SU-DHL-6 (cell line): ENCODE measurements around the gene MYH13.

Experiments
- H2AFZ ChIP-seq: fragments of 200-600 bp; sonication (generic); 2 replicates; pipeline ENCODE4 v1.6.1; 2014; ENCODE audit warnings: low read depth, mild to moderate bottlenecking, moderate library complexity, mixed read lengths, antibody characterized with exemption, low read length; ENCODE audit not compliant: severe bottlenecking
- H3F3A ChIP-seq: fragments of 200-600 bp; shearing (Covaris generic); 2 replicates; pipeline ENCODE4 v1.6.0; 2016; ENCODE audit warnings: antibody characterized with exemption, mild to moderate bottlenecking; ENCODE audit not compliant: insufficient read depth
- H3K27ac ChIP-seq: fragments of 200-600 bp; sonication (generic); 2 replicates; pipeline ENCODE4 v1.5.1; 2016; ENCODE audit warnings: low read depth, mild to moderate bottlenecking, low read length, moderate library complexity, mixed read lengths
- H3K27me3 ChIP-seq: fragments of 200-600 bp; sonication (generic), shearing (Covaris generic); 2 replicates; pipeline ENCODE4 v1.6.0; 2014; ENCODE audit warnings: mild to moderate bottlenecking, low read length
- H3K36me3 ChIP-seq: fragments of 200-600 bp; sonication (generic); 2 replicates; pipeline ENCODE4 v1.6.1; 2014; ENCODE audit warnings: mild to moderate bottlenecking, low read length, mixed read lengths
- H3K4me2 ChIP-seq: fragments of 300-600, 200-600 bp; shearing (Covaris generic), sonication (generic); 2 replicates; pipeline ENCODE4 v1.6.0; 2014; ENCODE audit warnings: low read length, low read depth, mild to moderate bottlenecking; ENCODE audit not compliant: poor library complexity, severe bottlenecking
- H3K4me3 ChIP-seq: fragments of 200-600 bp; sonication (generic); 2 replicates; pipeline ENCODE4 v1.5.1; 2014; ENCODE audit warnings: antibody characterized with exemption, low read length, mild to moderate bottlenecking, mixed read lengths; ENCODE audit not compliant: insufficient read depth, poor library complexity, severe bottlenecking
- H3K79me2 ChIP-seq: fragments of 200-600 bp; sonication (generic); 2 replicates; pipeline ENCODE4 v1.6.1; 2014; ENCODE audit warnings: mild to moderate bottlenecking, low read length, moderate library complexity; ENCODE audit not compliant: insufficient read depth
- H3K9ac ChIP-seq: fragments of 200-600 bp; sonication (generic); 2 replicates; pipeline ENCODE4 v1.7.0; 2014; ENCODE audit warnings: mild to moderate bottlenecking, low read length
- H3K9me2 ChIP-seq: fragments of 200-600 bp; sonication (generic); replicated peaks from 2 replicates; pipeline ENCODE4 v1.6.1; 2014; ENCODE audit warnings: low read length; ENCODE audit not compliant: insufficient read depth
- H3K9me3 ChIP-seq: fragments of 200-600 bp; sonication (generic); 2 replicates; pipeline ENCODE4 v1.6.1; 2014; ENCODE audit warnings: low read length, mixed read lengths; ENCODE audit not compliant: insufficient read depth
- H4K20me1 ChIP-seq: fragments of 200-600 bp; sonication (generic); 2 replicates; pipeline ENCODE4 v1.6.1; 2014; ENCODE audit warnings: low read depth, mild to moderate bottlenecking, antibody characterized with exemption, low read length, moderate library complexity, mixed read lengths
- CTCF ChIP-seq: fragments of 200-600 bp; sonication (generic); IDR thresholded peaks from one replicate; pipeline ENCODE4 v1.5.1; 2017; ENCODE audit warnings: antibody characterized with exemption, mild to moderate bottlenecking, low read length, moderate library complexity; ENCODE audit not compliant: insufficient read depth, poor library complexity, severe bottlenecking
- EZH2phosphoT487 ChIP-seq: fragments of 200-600 bp; sonication (generic), shearing (Covaris generic); conservative IDR thresholded peaks from 2 replicates; pipeline ENCODE4 v1.6.1; 2018; ENCODE audit warnings: mild to moderate bottlenecking, antibody characterized with exemption, low read length, moderate library complexity, mixed read lengths

The MYH13 gene

DNA sequence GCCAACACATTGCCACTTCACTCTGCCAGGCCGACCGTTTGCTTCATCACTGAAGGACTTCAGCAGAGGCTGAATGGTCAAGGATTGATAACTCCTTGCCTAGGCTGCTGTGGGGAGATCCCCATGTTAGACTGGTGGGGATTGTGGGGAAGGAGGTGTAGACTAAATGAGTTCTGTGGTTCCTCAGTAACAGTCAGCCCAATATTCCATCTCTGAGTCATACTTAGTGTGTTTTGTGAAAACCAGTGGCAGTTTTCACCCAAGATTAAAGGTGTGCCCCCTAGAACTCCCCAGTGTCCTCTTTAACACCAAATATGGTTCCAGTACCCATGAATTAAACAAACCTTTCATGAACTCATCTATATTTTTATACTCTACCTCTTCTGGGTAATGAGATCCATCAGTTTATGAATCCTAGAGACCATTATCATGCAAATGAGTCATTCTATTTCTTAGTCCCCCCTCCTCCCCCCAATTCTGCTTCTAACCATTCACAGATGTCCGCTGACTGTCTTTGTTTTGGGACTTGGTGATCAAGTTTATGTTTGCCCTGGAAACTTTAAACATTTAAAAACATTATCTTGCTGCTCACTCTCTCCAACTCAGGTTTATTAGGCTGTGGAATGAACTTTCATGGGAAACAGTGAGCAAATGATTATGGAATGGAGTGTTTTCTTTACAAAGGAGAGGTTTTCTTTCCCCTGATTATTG lies 107.6 kb downstream of the MYH13 start:
- H3K4me2 ChIP-seq, result no peak overlapping the region

DNA sequence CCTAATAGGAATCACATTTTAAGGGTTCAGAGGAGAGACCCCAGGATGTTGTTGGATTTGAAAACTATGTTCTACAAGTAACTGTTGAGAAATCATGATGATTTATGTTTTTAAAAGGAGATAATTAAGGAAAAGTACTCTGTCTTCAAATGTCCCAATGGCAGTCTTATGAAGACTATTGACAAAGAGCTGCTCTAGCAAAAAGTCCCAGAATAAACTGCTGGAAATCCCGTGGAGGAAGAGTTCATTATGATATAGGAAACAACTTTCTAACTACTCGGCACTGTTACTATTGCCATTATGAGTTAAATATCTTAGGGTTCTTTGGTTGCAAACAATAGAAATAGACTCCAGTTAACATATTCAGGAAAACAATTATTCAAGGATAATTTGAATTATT lies 108.8 kb downstream of the MYH13 start:
- Histone ChIP-seq H3K36me3 (no peaks in the 10 kb centered on the region), H2AFZ (no peak overlapping the region), H3K4me3 (no peak overlapping the region), H3K27me3 (no peaks in the 10 kb centered on the region), H3K27ac (no peak overlapping the region), H3F3A (no peaks in the 10 kb centered on the region), H3K4me2 (no peak overlapping the region), H3K79me2 (no peaks in the 10 kb centered on the region), H3K9me3 (no peaks in the 10 kb centered on the region), H3K9me2 (no peaks in the 10 kb centered on the region; the same call in 1 of the 2 replicates), H4K20me1 (no peaks in the 10 kb centered on the region), H3K9ac (no peak overlapping the region)
- TF ChIP-seq EZH2phosphoT487 (no peak), CTCF (no peak)

More for the DNA sequence above, 107.6 kb downstream of the MYH13 start:
- no peak overlapping the region for H3K4me3 ChIP-seq
- no peak for TF ChIP-seq EZH2phosphoT487
- no peak for TF ChIP-seq CTCF
- no peaks in the 10 kb centered on the region for H3K9me3 ChIP-seq
- H3F3A ChIP-seq, result no peaks in the 10 kb centered on the region
- no peak overlapping the region for H2AFZ ChIP-seq
- no peaks in the 10 kb centered on the region for H3K36me3 ChIP-seq
- no peaks in the 10 kb centered on the region; the same call in 1 of the 2 replicates for H3K9me2 ChIP-seq
- H3K9ac ChIP-seq, result no peak overlapping the region
- H3K27me3 ChIP-seq, result no peaks in the 10 kb centered on the region
- no peak overlapping the region for H3K27ac ChIP-seq
- no peaks in the 10 kb centered on the region for H4K20me1 ChIP-seq
- H3K79me2 ChIP-seq, result no peaks in the 10 kb centered on the region

DNA sequence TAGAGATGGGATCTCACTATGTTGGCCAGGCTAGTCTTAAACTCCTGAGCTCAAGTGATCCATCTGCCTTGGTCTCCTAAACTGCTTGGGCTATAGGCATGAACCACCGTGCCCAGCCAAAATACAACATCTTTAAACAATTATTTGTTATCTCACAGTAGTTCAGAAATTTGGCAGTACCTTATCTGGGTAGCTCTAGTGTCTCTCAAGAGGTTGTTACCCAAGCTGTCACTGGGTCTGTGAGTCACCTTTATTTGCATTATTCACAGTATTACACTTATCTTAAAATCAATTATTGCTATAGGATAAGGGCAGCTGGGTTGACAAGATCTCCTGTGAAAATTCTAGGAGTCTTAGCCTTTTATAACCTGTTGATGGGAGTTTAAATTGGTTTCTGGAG lies 110.4 kb downstream of the MYH13 start:
- Histone ChIP-seq H3K36me3 (no peaks in the 10 kb centered on the region), H3K27ac (no peak overlapping the region), H4K20me1 (no peaks in the 10 kb centered on the region), H3K4me2 (no peak overlapping the region), H3K9ac (no peak overlapping the region), H3F3A (no peaks in the 10 kb centered on the region), H3K4me3 (no peak overlapping the region), H3K9me2 (no peaks in the 10 kb centered on the region; the same call in 1 of the 2 replicates), H3K79me2 (no peaks in the 10 kb centered on the region), H3K9me3 (no peaks in the 10 kb centered on the region), H3K27me3 (no peaks in the 10 kb centered on the region), H2AFZ (no peak overlapping the region)
- TF ChIP-seq CTCF, result no peak
- TF ChIP-seq EZH2phosphoT487, result no peak
